ENCODE measurements around the gene NEDD4L. TPM values are rescaled to one million over a fixed set of nuclear protein-coding genes. Genes with fewer than 3 reads are reported as not detected.

The NEDD4L gene
- polyA plus RNA-seq, 4 donors: 97.0 to 165 (median 131) TPM

DNA sequence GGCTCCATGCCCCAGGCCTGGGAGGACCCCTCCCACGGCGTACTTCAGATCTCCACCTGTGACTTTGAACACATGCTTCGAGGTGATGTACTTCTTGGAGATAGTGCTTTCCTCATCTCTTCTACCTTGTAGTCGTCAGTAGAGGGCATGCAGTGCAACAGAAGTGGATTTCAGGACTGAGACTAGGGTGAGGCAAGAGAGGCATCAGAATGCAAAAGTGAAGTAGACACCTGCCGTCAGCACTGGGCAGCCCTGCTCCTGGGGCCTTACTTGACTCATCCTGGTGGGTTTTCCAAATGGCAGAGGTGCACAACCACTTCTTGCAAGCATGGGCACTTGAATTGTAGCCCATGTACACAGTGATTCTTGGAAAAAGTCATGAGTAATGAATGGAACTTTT is 258.8 kb downstream of the NEDD4L start:
- no peak for DNase-seq (ENCODE audit: low read depth in 4 of 4, low spot score in 2 of 4)

DNA sequence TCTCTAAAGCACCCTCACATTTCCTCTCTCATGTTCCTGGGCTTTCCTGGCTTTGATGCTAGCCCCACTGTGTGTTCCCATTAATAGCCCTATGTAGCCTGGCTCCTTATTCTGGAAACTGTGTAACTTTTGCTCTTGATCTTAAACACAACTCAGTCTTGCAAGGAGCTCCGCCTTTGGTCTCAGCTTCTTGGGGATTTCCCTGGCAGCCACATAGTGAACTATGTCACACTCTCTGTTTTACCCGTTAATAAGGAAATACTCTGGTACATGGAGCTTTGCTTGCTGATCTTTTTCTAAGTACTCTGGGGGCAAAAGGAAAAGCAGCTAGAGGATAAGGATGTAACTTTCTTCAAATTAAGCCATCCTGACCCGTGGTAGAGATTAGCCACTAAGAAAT is 259.3 kb downstream of the NEDD4L start:
- DNase-seq (ENCODE audit: low read depth in 4 of 4, low spot score in 2 of 4): no peak

DNA sequence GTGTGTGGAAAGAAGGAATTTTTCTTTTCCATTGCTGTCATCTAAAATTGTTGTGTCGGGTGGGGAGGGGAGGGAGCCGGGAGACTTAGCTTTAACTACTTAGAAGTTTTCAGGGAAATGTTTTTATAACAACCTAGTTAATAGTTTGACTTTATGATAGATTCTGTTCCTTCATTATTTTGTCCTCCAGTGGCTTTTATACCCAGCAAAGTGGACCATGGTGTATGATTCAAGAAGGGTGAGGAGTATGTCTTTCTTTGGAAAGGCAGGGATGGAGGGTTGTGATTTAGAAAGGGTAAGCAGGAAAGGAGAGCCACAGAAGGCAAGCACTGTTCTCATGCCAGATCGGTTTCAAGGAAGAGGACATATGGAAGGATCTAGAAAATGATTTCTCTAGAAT is 261.8 kb downstream of the NEDD4L start:
- DNase-seq (ENCODE audit: low read depth in 4 of 4, low spot score in 2 of 4): no peak

DNA sequence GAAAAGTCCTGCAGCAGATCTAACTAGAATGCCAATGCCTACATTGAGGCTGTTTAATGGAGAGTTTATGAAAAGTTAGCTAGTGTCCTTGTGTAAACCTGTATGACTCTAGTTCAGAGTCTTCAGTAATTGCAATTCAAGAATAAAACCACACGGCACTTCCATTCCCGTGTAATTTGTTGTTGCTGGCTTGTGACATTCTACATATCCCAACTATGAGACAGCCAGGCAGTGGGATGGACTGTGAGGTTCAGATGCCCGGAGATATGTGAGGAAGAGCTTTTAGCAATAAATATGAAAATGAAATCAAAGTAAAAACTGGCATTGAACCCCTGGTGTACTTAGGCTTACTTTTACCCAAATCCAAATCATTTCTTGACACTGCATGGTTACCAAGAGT is 263.4 kb downstream of the NEDD4L start:
- no peak for DNase-seq (ENCODE audit: low read depth in 4 of 4, low spot score in 2 of 4)

DNA sequence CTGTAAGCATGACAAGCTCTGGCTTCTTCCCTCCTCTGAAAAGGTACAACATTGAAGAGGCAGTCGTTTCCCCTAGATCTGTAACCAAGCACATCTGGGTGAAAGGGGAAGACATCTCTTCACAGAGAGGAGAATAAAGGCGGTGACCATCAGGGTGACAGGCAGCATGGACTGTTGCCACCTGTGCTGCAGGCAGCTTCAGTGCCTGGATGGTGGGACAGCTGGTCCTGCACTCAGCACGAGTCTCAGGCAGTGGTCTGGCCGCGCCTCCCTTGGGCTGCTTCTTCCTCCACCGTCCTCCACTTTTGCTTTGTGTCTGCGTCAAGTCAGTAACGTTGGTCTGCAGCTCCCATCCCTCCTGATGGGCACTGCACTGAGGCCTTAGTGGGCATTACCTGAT is 264.4 kb downstream of the NEDD4L start:
- no peak for DNase-seq (ENCODE audit: low read depth in 4 of 4, low spot score in 2 of 4)

DNA sequence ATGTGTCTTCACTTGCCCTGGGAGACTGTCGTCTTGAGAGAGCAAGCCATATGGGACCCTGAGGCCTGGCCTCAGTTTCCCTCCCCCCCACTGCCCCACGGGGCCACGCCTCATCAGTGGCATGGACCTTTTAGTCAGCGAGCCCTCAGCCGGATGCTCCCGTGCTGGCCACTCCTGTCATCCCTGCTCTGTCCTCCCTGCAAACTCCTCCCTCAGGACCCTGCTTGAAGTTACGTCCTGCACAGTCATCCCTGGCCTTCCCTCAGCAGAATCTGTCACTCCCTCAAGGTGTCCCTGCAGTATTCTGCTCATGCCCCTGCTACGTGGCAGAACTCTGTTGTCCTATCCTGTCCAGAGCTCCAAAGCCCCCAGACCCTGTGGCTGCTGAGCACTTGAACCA is 265.1 kb downstream of the NEDD4L start:
- no peak for DNase-seq (ENCODE audit: low read depth in 4 of 4, low spot score in 2 of 4)

DNA sequence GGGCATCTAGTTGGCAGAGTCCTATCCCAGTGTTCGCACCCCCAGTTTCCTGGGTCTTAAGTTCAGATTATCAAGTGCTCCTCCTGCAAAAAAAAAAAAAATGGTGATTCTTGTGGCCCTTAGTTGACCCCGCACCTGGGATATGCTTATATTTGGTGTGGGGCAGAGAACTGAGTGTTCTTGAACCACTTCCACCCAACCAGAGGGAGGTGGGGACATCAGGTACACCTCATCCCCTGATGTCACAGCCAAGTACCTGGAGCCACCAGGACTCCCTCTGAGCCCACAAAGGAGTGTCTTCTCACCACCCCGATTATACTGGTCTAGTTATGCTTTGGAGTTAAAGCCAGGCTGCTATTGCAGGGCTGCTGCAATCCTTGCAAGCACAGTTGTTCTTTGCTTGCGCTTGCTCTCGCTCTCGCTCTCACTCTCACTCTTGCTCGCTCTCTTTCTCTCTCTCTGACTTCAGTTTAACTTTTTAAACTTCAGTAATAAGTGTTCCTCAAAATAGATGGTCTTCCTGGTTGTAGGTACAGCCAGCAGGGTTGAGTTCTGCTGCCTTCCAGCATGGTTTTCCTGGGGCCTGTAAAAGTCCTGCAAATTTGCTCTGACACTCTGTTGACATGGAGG is 265.7 kb downstream of the NEDD4L start:
- no peak for DNase-seq (ENCODE audit: low read depth in 4 of 4, low spot score in 2 of 4)

DNA sequence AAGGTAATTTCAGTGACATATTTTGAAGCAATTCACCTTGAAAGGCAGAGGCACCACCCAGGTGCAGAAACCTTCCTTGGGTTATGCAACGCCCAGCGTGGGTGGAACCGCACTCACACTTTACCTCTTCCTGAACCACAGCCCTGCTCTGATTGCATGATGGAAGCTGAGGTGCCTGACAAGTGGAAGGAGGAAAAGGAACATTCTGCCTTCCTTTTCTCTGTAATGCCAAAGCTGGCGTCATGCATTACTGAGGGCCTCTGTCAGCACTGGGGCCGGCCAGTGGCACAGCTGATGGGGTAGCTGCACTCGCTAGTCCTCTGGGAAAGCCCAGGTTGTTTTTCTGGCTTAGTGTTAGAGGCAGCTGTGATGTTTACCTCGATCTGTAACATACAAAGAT is 266.5 kb downstream of the NEDD4L start:
- DNase-seq (ENCODE audit: low read depth in 4 of 4, low spot score in 2 of 4): no peak

DNA sequence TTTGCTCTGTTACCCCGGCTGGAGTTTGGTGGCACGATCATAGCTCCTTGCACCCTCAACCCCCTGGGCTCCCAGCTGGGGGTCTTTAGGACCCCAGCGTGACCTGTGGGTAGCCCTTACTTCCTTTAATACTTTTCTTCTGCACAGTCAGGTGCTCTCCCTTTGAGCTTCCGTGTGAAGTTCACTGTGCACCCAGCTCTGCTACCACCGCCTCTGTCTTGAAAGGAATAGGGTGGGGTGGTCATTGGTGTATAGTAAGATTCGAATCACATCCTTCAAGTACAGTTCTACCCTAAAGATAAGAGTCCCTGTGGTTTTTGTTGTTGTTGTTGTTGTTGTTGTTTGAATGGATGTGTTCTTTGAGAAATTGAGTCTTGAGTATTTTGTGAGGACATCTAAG is 267.4 kb downstream of the NEDD4L start:
- no peak for DNase-seq (ENCODE audit: low read depth in 4 of 4, low spot score in 2 of 4)

DNA sequence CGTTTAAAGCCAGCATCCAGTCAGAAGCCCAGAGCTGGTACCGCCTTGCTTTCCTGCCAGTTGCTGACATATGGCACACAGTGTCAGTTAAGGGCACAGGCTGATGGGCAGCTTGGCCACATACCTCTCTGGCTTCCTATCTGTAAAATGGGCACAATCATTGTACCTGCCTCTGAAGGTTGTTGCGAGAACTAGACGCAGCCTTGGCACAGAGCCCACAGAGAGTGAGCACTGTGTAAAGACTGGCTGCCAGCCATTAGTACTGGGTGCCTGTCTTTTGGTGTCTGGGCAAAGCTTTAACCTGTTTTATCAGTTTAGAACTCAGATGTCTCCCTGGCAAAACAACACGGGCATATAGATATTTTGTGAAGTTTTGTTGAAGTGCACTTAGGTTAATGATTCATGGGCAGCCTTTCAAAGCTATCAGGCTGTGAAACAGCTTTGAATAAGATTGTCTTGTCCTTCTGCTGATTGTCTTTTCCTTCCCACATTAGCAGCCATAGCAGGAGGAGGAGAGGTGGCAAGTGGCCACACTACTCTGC is 269.5 kb downstream of the NEDD4L start:
- DNase-seq (ENCODE audit: low read depth in 4 of 4, low spot score in 2 of 4): no peak

DNA sequence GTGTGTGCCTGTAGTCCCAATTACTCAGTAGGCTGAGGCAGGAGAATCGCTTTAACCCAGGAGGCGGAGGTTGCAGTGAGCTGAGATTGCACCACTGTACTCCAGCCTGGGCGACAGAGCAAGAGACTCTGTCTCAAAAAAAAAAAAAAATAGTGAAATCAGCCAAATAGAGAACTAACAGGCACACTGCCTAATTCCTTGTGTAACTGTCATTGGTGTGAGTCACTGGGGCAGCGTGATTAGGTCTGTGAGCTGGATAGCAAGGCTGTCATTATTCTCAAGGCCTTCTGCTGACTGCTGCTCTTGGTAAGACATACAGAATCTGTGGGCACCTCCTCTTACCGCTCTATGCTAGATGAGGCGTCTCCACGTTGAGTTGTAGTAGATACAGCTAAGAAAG is 270.3 kb downstream of the NEDD4L start:
- DNase-seq (ENCODE audit: low read depth in 4 of 4, low spot score in 2 of 4): no peak

DNA sequence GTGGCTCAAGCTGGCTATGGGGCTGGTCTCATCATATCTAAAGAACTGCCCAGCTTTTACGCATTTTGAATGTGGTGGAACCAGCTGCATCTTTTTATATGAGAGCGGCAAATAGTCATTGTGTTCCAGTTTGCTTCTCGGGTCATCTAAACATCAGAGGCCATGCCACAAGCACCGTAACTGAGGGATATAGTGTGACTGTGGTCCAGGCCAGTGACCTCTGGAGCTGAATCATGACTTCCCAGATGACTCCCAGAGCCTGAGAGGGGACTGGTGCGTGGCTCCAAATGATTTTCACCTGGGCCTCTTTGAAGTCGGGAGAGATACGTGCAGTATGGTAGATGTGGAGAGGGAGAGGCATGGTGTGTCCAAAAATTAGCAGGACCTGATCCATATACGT is 271.0 kb downstream of the NEDD4L start:
- no peak for DNase-seq (ENCODE audit: low read depth in 4 of 4, low spot score in 2 of 4)

DNA sequence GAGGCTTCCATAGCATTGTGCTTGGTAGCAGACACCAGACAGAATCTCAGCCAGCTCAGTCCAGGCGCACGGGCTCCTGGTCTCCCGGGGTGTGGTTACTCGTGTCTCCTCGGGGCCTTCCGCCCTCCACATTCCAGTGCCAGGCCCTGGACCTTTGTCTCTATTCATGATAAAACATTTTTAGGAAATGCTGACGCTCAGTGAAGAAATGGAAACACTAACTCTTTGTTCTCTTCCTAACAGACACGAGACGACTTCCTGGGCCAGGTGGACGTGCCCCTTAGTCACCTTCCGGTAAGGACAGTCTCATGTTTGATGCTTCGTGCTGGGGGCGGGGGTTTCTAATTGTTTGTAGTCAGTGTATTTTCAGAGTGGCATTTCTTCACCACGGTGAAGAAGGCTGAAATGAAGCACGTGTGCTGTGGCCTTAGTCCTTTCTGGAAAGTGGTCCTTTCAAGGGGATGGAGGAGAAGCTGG is 271.8 kb downstream of the NEDD4L start:
- DNase-seq (ENCODE audit: low read depth in 4 of 4, low spot score in 2 of 4): no peak

DNA sequence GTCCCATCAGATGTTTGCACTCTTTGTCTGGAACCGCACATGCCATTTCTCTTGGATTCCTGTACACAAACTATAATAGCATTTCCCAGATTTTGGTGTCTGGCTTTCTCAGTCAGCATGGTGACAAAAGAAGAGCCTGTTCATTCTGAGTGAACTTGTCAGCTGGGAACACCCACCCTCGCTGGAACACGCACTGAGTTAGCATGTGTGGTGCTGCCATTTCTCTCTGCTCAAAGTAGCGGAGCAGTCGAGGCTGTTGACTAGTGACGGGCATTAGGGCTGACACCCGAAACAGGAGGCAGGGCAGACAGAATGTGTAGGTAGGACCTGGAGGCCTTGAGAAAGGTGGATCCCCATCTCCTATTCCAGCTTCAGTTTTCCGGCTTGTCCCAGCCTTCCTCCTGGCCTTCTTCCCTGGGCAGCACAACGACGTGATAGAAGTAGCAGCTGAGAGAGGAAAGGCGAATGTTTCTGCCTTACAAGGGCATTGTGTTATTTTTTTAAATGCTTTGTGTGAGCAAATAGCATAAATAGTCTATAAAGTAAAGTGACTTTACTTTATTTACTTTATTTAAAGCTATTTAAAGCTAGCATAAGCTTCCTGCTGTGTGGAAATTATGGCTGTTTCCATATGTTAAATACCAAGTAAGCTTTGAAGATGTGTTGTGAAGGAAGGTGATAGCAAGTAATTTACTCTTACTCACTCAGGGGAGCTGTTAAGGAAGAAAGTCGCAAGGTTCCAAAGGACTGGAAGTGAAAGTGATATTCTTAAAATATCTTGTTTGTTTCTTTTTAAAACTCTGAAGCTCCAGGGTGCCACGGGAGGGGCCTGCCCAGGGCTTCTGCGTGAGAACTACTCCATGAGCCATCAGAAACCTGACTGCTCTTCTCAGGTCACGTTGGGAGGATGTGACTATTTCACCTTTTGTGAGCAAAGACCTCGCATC is 272.6 kb downstream of the NEDD4L start:
- DNase-seq (ENCODE audit: low read depth in 4 of 4, low spot score in 2 of 4): no peak

DNA sequence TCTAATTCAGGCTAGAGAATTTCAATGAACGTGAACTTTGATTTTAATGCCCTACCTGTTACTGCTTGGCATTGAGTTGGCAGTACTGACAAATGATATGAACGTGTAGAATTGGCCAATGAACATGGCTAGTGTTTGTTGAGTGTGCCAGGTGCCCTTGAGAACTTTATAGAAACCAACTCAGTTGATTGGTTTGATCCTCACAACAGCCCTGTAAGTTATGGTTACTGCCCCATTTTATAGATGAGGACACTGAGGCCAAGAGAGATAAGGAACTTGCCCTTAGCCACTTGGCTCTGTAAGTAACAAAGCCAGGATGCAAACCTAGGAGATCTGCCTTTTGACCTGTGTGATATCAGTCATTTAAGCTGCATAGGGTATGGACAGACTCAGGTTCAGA is 275.7 kb downstream of the NEDD4L start:
- no peak for DNase-seq (ENCODE audit: low read depth in 4 of 4, low spot score in 2 of 4)

DNA sequence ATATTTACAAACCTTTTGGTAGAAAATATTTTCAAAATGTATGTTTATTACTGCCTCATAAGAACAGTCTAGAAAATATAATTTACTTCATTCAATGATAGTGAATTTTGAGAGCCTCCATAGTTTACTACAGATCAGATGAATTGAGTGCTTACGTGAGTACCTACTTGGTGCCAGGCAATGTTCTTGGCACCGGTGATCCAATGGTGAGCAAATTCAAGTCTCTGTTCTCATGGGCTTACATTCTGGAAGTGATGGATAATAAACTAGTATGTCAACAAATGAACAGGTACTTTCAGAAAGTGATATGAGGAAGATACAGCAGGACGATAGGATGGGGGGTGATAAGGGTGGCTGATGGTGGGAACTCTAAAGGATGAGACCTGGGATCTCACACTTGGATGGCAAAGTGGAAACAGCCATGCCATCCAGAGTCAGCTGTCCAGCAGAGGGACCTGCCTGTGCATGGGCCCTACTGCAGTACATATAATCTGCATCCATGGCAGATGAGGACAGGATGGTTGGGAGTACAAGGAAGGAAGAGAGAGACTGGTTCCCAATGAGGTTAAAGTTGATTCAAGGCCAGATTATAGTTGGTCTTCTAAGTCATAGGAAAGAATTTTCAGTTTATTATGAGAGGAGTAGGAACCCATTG is 277.0 kb downstream of the NEDD4L start:
- no peak for DNase-seq (ENCODE audit: low read depth in 4 of 4, low spot score in 2 of 4)

DNA sequence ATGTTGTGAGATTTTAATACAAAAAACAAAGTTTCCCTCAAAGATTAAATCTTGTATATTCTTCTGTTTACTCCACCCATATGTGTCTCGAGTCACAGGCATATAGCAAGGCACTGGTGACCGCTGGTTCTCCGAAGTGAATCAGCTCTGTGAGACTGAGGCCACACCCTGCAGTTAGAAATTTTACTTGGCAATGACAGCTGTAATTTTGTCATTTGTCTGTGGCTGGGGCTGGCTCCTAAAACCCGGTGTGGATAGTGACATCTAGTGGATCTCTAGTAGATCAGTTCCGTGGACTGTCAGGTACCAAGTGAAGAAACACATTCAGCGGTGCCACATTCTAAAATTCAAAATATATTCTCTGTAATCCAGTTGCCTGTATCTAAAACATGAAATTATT is 278.0 kb downstream of the NEDD4L start:
- no peak for DNase-seq (ENCODE audit: low read depth in 4 of 4, low spot score in 2 of 4)

DNA sequence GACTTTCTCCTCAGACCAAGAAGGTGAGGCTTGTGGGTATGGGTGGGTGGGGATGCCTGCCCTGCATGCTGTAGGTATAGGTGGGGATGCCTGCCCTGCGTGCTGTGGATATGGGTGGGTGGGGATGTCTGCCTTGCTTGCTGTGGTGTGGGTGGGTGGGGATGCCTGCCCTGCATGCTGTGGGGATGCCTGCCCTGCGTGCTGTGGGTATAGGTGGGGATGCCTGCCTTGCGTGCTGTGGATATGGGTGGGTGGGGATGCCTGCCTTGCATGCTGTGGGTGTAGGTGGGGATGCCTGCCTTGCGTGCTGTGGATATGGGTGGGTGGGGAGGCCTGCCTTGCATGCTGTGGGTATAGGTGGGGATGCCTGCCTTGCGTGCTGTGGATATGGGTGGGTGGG is 278.4 kb downstream of the NEDD4L start:
- DNase-seq (ENCODE audit: low read depth in 4 of 4, low spot score in 2 of 4): no peak

DNA sequence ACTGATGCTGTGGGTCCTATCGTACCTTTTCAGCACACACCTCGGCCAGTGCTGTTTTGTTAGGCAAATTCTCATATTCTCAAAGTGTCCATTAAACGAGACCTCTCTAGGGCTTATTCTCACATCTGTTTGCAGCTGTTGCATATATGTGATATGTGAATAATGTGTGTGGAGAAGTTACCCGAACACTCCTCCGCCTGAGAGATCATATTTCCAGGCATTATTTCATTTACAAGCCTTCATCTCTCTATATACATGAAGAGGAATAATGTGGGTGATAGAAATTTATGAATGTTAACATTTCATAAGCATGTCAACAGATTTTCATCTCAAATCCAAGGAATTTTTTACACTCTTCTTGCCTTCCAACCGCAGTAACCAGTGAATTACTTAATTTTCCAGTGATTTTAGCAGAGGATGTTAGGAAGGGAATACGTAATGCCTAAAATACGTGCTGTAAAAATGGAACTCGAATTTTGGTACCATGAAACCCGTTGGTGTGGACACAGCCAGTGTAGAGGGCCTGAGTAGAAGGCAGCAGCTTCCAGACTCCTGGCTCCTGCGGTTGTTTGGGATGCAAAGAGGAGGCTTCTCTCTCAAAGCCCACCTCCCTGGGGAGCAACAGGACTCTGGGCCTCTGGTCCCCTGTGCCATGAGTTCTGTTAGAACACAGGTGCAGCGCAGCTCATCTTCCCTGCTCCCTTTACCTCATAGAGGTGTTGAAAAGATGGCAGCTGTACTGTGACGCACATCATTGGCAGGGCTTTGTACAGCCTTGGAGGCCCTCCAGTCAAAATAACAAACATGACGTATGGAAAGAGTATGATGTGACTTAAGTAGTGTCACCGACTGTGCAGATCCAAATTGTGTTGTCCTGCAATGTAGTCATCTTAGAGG is 280.1 kb downstream of the NEDD4L start:
- no peak for DNase-seq (ENCODE audit: low read depth in 4 of 4, low spot score in 2 of 4)

DNA sequence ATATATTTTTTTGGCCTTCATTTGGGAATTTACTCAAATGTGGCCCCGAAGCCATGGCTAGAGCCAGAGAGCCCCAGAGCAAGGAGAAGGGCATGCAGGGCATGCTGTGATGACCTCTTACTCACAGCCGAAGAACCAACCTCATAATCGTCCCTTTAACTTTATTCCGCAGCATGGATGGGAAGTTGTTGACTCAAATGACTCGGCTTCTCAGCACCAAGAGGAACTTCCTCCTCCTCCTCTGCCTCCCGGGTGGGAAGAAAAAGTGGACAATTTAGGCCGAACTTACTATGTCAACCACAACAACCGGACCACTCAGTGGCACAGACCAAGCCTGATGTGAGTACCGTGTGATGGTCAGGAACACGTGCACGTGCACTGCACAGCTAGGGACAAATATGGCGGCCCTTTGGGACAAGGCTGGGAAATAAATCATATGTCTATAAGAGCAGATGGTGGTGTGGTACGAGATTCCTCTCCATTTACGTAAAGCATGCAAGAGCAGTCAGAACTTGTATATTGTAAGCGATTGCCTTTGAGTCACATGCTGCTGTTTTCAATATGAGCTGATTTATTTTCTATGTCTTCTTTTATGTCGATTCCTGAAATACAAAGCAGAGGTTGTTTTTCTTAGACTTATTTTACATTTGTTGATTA is 280.9 kb downstream of the NEDD4L start:
- DNase-seq (ENCODE audit: low read depth in 4 of 4, low spot score in 2 of 4): no peak

Data from left renal cortex interstitium (tissue), 4 donors.